Measurements from ENCODE around the gene DUSP22. TPM values are rescaled to one million over a fixed set of nuclear protein-coding genes. Genes with fewer than 3 reads are reported as not detected.

The DUSP22 gene
- total RNA-seq, 1 experiment from 2014 or later, result 25.0 TPM

DNA sequence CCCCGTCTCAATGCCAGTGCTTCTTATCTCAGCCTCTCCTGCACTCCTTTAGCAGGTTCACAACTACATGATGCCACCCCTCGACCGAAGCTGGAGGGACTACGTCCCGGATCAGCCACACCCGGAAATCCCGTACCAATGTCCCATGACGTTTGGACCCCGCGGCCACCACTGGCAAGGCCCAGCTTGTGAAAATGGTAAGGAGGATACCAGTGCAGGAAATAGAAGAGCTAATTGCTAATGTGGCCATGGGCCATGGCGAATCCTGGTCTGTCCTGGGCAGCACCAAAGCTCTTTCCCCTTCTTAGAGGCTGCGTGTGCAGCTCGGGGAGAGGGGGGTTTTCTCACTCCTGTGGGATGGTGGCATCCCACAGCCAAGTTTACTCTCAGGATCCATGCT, 104.8 kb downstream of the DUSP22 start:
- no peak overlapping the region; a peak in 1 of 5 replicates for H3K4me3 Mint-ChIP-seq
- no peak overlapping the region for H3K27ac Mint-ChIP-seq
- H3K23ac ChIP-seq (ENCODE audit: insufficient read length, low read depth, low read length), result no peak overlapping the region

More for the DNA sequence above, 104.8 kb downstream of the DUSP22 start:
- no peaks in the 10 kb centered on the region for H3K79me2 ChIP-seq (ENCODE audit: insufficient read depth, low read length)
- no peak overlapping the region for H3K4me2 ChIP-seq (ENCODE audit: insufficient read depth, insufficient read length, low read length)
- peaks cover 3 to 4% of the 10 kb centered on the region in 2 experiments; a peak in 4 of 5 replicates for H3K9me3 Mint-ChIP-seq
- H2BK120ac ChIP-seq (ENCODE audit: low read depth, low read length, poor library complexity, severe bottlenecking), result no peak overlapping the region
- H3K27me3 ChIP-seq (ENCODE audit: insufficient read depth, low read length), result peaks cover 29% of the 10 kb centered on the region; the same call in 1 of the 2 replicates
- H3K4me1 Mint-ChIP-seq, result peaks cover 6% of the 10 kb centered on the region in 2 experiments
- H3K4ac ChIP-seq (ENCODE audit: low read depth, low read length), result no peak overlapping the region
- H3K36me3 Mint-ChIP-seq (ENCODE audit: insufficient read depth in 1 of 3, low read depth in 3 of 3), result no peaks in the 10 kb centered on the region; a peak in 1 of 7 replicates
- H3K9me3 ChIP-seq (ENCODE audit: control insufficient read depth, low read depth, low read length), result no peaks in the 10 kb centered on the region
- H3T11ph ChIP-seq (ENCODE audit: low read length), result no peak overlapping the region
- no peak overlapping the region for H2BK5ac ChIP-seq (ENCODE audit: insufficient read length, low read length)
- DNase-seq, result no peak
- TF ChIP-seq, protein P1, sequence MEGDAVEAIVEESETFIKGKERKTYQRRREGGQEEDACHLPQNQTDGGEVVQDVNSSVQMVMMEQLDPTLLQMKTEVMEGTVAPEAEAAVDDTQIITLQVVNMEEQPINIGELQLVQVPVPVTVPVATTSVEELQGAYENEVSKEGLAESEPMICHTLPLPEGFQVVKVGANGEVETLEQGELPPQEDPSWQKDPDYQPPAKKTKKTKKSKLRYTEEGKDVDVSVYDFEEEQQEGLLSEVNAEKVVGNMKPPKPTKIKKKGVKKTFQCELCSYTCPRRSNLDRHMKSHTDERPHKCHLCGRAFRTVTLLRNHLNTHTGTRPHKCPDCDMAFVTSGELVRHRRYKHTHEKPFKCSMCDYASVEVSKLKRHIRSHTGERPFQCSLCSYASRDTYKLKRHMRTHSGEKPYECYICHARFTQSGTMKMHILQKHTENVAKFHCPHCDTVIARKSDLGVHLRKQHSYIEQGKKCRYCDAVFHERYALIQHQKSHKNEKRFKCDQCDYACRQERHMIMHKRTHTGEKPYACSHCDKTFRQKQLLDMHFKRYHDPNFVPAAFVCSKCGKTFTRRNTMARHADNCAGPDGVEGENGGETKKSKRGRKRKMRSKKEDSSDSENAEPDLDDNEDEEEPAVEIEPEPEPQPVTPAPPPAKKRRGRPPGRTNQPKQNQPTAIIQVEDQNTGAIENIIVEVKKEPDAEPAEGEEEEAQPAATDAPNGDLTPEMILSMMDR (conservative IDR thresholded peaks at IDR 0.05), result no peak
- H2BK15ac ChIP-seq (ENCODE audit: low read depth, low read length), result no peak overlapping the region
- no peak overlapping the region for H3K14ac ChIP-seq (ENCODE audit: insufficient read depth, low read length)
- H2BK20ac ChIP-seq (ENCODE audit: low read depth, low read length, poor library complexity, severe bottlenecking), result no peak overlapping the region
- no CpG with 5 or more reads among the region's 13 CpGs for WGBS (ENCODE audit: extremely low coverage, insufficient read length, low lambda C conversion rate)
- no peaks in the 10 kb centered on the region for H3K79me1 ChIP-seq (ENCODE audit: insufficient read depth, low read depth, low read length, poor library complexity, severe bottlenecking)
- no peak overlapping the region for H4K5ac ChIP-seq (ENCODE audit: insufficient read length, low read depth, low read length)
- H4K20me1 ChIP-seq (ENCODE audit: control insufficient read depth, insufficient read depth, insufficient read length), result no peaks in the 10 kb centered on the region
- H2AK5ac ChIP-seq (ENCODE audit: insufficient read length, low read length), result no peak overlapping the region
- H3K4me1 ChIP-seq (ENCODE audit: insufficient read depth, low read length), result no peaks in the 10 kb centered on the region
- no peak overlapping the region for H4K8ac ChIP-seq (replicated peaks; ENCODE audit: insufficient read length, low read depth, low read length)
- H3K9ac ChIP-seq (ENCODE audit: extremely low read depth, insufficient read length, low read length), result no peak overlapping the region
- H4K91ac ChIP-seq (ENCODE audit: insufficient read length, low read depth, low read length), result no peak overlapping the region
- peaks cover 12% of the 10 kb centered on the region for H3K23me2 ChIP-seq (ENCODE audit: insufficient read length, low read depth, low read length, poor library complexity, severe bottlenecking)
- no peak overlapping the region for H2AFZ ChIP-seq (ENCODE audit: low read length)
- peaks cover 65% of the 10 kb centered on the region for H3K27me3 Mint-ChIP-seq (ENCODE audit: low read depth)
- H3K27ac ChIP-seq (ENCODE audit: insufficient read length, low read depth, low read length), result no peak overlapping the region
- no peak overlapping the region for H3K56ac ChIP-seq (ENCODE audit: insufficient read length, low read depth, low read length)
- no peak overlapping the region for H3K18ac ChIP-seq (ENCODE audit: insufficient read length, low read depth, low read length)
- H2BK12ac ChIP-seq (ENCODE audit: insufficient read length, low read depth, low read length), result no peak overlapping the region

Measured in H9 (cell line).